Mucosa of descending colon (tissue), 3 donors: ENCODE measurements around the gene MBNL1. TPM values are rescaled to one million over a fixed set of nuclear protein-coding genes. Genes with fewer than 3 reads are reported as not detected.

Experiments
- ATAC-seq: fragments of 200-7000 bp; cut with Tn5 transposase; one replicate; pipeline ENCODE4 v1.9.1; 2020; ENCODE audit warnings: mild to moderate bottlenecking, moderate library complexity
- DNase-seq, 3 donors: peaks; one replicate each; pipeline ENCODE4 v3.0.0-alpha.2; 2020
- H3K36me3 ChIP-seq: fragments of 200-600 bp; one replicate; pipeline ENCODE4 v1.8.0; 2021; ENCODE audit warnings: low read depth, mild to moderate bottlenecking
- H3K4me1 ChIP-seq: fragments of 200-600 bp; one replicate; pipeline ENCODE4 v1.8.0; 2021; ENCODE audit warnings: low read depth, mild to moderate bottlenecking
- H3K4me3 ChIP-seq: fragments of 200-600 bp; one replicate; pipeline ENCODE4 v1.8.0; 2021; ENCODE audit warnings: mild to moderate bottlenecking
- H3K9me3 ChIP-seq: fragments of 200-600 bp; one replicate; pipeline ENCODE4 v1.8.0; 2021; ENCODE audit warnings: mild to moderate bottlenecking
- CTCF ChIP-seq: fragments of 200-600 bp; IDR thresholded peaks from one replicate; pipeline ENCODE4 v1.8.0; 2022; ENCODE audit warnings: antibody characterized with exemption, mild to moderate bottlenecking
- intact Hi-C, 2 donors: fragments of 100-400 bp; cut with DNase I in 1 of 2; cut with micrococcal nuclease in 1 of 2; formaldehyde crosslinking; loops; one replicate each; pipeline versions ENCODE4 v1.11.0 to v1.11.1; 2022; cut with DNase I, micrococcal nuclease
- total RNA-seq, 3 donors: library from RNA; stranded (reverse); fragmentation: NEBNext Ultra II Directional in 2 of 3; extraction: Animal tissue kit (Norgen Biotek cat#: 25700) in 2 of 3; gene quantifications; one replicate each; pipeline versions ENCODE4 v1.2.1 to v1.2.4, GENCODE V29; 2021 to 2023
- donor health status: DM: no; HTN: no; CAD: no; lungs with moderate emphysema.
- donor health status: DM: no; HTN: no; CAD: no.
- donor health status: DM: no; HTN: yes; CAD: no.

The MBNL1 gene
- total RNA-seq, 3 donors from 2014 or later, result 184 to 381 (median 215) TPM

- DNase-seq, result no peak
- TF ChIP-seq CTCF, result no peak
- ATAC-seq, result no peak
- H3K4me3 ChIP-seq, result no peak overlapping the region
- no peaks in the 10 kb centered on the region for H3K9me3 ChIP-seq
- H3K4me1 ChIP-seq, result peaks cover 26% of the 10 kb centered on the region
- intact Hi-C loops, result no loop called here
- no peaks in the 10 kb centered on the region for H3K36me3 ChIP-seq
Observed at GRCh38 chr3:152282813-152283212, 14.1 kb downstream of the MBNL1 start.

DNA sequence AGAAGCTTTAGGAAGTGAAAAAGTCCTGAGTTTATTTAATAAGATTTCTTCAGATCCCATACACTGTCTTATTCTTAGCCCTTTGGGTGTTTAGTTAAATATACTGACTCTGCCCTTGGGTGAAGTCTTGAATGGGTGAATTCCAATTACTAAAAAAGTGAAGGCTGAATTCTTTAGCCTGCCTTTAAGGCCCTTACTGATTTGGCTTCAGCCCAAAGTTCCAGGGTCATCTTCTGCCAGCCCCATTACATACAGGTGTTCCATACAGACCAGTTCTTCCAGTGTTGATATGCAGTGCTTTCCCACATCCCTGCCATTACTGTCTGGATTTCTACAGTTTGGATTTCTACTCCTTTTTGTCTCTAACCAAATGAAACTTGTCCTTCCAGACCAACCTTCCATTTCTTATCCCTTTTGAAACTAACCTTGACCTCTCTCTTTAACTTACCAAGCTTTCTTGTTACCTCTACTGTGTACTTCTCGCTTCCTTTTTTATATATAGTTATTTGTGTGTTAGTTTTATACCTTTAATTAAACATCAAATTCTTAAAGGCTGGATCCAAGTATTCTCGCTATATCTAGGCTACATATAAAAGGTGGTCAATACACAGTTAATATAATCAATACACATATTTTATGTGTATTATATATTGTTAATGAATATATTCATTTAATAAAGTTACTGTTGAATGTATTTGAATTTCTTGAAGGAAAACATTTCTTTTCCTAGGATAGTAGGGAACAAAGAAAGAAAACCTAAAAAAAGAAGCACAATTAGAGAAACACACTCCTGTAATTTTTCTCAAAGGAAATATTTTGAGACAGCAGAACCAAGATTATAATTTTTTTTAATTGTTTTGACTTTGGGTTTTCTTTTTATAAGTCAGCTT, 15.0 kb downstream of the MBNL1 start:
- Histone ChIP-seq H3K36me3 (no peaks in the 10 kb centered on the region), H3K4me3 (no peak overlapping the region), H3K9me3 (no peaks in the 10 kb centered on the region), H3K4me1 (peaks cover 30% of the 10 kb centered on the region)
- no peak for TF ChIP-seq CTCF
- intact Hi-C loops, result no loop called here
- DNase-seq (peak in 1 of 3 donors; percentile 54), ATAC-seq (peak; percentile 83)

DNA sequence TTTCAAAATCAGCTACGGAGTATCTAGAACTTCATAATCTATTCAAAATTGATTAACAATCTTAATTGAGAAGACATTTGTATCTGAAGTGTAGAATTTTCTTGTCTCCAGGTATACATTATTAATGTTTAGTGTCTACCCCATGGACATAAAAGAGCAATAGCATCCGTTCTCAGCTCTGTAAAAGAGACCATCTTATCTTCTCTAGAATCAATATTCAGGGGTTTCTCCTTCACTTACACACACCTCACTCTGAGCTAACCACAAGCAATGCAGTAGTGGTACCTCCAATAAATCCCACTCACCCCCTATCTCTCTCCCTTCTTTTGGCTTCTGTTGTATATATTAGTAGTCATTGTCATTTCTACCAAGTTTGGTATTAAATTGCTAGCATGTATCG, 16.2 kb downstream of the MBNL1 start:
- Histone ChIP-seq H3K36me3 (no peaks in the 10 kb centered on the region), H3K9me3 (no peaks in the 10 kb centered on the region), H3K4me1 (peaks cover 25% of the 10 kb centered on the region), H3K4me3 (no peak overlapping the region)
- TF ChIP-seq CTCF, result no peak
- DNase-seq (no peak), ATAC-seq (no peak)
- intact Hi-C loops, result no loop called here

- Histone ChIP-seq H3K4me1 (peaks cover 23% of the 10 kb centered on the region), H3K36me3 (no peaks in the 10 kb centered on the region), H3K4me3 (no peak overlapping the region), H3K9me3 (no peaks in the 10 kb centered on the region)
- DNase-seq, result no peak
- intact Hi-C loops, result no loop called here
- no peak for TF ChIP-seq CTCF
- ATAC-seq, result no peak
Observed at GRCh38 chr3:152285509-152285908, 16.8 kb downstream of the MBNL1 start.

DNA sequence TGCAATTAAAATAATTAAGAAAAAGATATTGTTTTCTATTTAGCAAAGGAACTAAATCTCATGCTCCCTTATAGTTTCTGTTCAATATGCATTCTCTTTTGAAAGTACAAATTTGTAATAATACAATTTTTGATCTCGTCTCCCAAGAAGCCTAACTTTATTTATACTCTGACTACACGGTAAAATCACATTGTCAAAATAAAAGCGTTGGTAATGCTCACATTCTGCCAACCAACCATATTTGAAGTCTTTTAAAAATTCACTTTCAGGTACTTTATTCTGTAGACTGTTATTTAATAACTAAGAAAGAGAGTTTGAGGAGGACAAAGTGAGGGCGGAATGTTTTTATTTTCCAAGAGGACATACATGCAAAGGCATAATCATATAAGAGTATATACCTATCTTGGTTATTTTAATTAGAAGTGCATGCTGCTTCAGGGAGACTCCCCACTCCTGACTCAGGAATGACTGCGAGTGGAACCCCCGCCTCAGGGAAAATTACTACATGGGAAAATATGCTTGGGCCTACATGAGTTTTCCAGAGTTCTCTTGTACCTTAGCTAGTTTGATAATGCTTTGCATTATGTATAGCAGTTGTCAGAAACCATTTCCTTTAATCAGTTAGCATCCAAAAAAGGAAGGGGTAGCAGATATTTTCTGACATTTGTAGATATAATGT, 19.3 kb downstream of the MBNL1 start:
- H3K4me3 ChIP-seq, result no peak overlapping the region
- DNase-seq (no peak), ATAC-seq (no peak)
- peaks cover 30% of the 10 kb centered on the region for H3K4me1 ChIP-seq
- no peak for TF ChIP-seq CTCF
- intact Hi-C loops, result no loop called here
- no peaks in the 10 kb centered on the region for H3K36me3 ChIP-seq
- H3K9me3 ChIP-seq, result no peaks in the 10 kb centered on the region
